Spleen (tissue), 7 donors: ENCODE data around the gene DDAH1.

Source experiments
- CTCF ChIP-seq, 11 experiments: fragments of 200-600 bp in 7 of 11; fragments of 450-650 bp in 4 of 11; sonication (generic) in 4 of 11; IDR thresholded peaks in 8 of 11; conservative IDR thresholded peaks in 3 of 11; 1 replicate in 7 of 11; 2 replicates in 4 of 11; pipeline versions ENCODE4 v1.4.0 to v1.8.0; 2016 to 2021; ENCODE audit warnings: antibody characterized with exemption in 11 of 11, inconsistent platforms in 4 of 11, mild to moderate bottlenecking in 1 of 11
- POLR2AphosphoS5 ChIP-seq, 3 donors: sonication (generic); formaldehyde crosslinking; IDR thresholded peaks; one replicate each; pipeline ENCODE4 v1.5.1; 2017; ENCODE audit warnings: antibody characterized with exemption in 3 of 3
- donor health status: DM: no; HTN: no; CAD: no; lungs with moderate emphysema.
- donor health status: DM: no; HTN: no; CAD: no.
- donor health status: DM: no; HTN: no; CAD: no.

DNA sequence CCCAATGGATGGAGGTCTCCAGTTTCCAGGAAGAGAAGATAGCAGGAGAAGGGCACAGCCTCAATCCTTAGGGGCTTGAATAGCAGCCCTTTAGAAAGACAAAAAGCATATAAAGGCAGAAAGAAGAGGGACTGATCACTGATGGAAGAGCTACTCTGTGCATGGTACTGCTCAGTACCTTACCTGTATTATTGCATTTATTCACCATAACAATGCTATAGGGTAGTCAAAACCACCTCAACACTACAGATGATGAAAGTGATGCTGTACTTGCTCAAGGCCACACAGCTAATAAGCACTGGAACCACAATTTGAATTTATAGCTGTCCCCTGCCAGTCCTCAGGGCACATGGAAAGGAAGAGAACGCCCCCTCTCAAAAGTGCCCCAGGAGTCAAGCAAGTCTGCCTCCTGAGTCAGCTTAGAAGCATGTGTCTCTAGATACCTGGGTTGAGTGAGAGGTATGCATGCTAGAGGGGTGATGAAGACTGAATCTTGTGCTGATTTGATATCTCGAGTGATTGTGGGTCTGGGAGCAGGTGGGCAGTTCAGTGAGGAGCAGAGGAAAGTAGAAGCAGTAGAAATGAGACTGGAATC, 13.6 kb downstream of the DDAH1 start:
- no peak for TF ChIP-seq CTCF (IDR thresholded peaks at IDR 0.05 in 8 of 11, conservative IDR thresholded peaks at IDR 0.05 in 3 of 11)
- TF ChIP-seq POLR2AphosphoS5 (IDR thresholded peaks at IDR 0.05), result no peak
